GM19193 (cell line): ENCODE results near the gene ITPR1.

Experiments used
- POLR2A ChIP-seq: IDR thresholded peaks from 4 replicates; pipeline ENCODE4 v1.6.1; 2011; ENCODE audit not compliant: insufficient read depth, insufficient read length; ENCODE audit errors: extremely low read depth

The ITPR1 gene

GRCh38 chr3:4751502-4752101, 258.5 kb downstream of the ITPR1 start:
- TF ChIP-seq POLR2A, result no peak

- TF ChIP-seq POLR2A, result no peak
Observed at GRCh38 chr3:4752201-4753072, 259.3 kb downstream of the ITPR1 start.

- TF ChIP-seq POLR2A, result peak; percentile 21
Observed at GRCh38 chr3:4753073-4753691, 260.0 kb downstream of the ITPR1 start.

- TF ChIP-seq POLR2A, result no peak
Observed at GRCh38 chr3:4754180-4755086, 261.3 kb downstream of the ITPR1 start.

DNA sequence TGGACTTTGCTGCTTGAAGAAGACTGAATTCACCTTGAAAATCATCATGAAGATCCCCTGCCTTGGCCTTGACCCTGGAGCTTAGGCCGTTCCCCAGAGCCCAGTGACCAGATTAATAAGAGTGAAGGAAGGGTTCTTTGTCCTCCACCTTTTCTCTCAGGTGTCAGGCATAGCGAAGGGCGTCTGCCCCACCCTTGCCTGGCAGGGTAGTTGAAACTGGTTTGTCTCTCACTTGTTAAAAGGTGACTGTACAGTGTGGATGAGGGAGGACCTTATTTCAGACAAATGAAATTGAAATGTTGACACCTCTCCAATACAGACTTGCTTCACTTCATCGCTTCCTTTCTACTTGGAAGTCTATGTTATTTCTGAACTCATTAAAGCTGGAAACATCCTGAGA, 262.4 kb downstream of the ITPR1 start:
- no peak for TF ChIP-seq POLR2A

- no peak for TF ChIP-seq POLR2A
Observed at GRCh38 chr3:4756057-4756775, 263.1 kb downstream of the ITPR1 start.

DNA sequence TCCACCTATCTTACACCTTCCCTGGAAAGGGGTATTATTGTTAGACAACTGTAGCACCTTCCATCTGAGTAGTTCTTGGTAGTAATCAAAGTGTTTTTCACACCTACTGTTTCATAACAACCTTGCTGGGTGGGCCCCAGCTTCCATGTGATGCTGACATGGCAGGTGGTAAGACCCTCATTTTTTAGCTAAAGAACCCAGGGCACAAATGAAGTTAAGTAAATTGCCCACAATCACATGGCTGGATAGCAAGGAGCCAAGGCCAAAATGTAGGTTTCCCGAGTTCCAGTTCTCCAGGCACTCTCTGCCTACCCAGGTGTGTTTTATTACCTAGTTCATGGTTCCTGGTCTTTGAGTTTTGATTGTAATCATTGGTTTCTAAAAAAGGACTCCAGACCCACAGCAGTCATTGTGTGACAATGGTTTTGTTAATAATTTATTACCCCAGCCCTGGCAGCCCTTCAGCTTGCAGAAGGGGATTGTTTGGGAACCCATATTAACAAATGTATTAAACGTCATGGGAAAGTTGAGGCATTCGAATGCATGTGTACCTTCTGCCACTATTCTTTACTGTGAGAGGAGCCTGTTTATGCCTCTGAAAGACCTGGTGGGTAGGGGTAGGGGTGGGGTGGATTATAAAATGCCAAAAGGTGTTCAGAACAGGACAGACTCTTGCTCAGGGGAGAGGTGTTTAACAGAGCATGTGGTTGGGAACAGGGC, 263.9 kb downstream of the ITPR1 start:
- no peak for TF ChIP-seq POLR2A

GRCh38 chr3:4757575-4758248, 264.6 kb downstream of the ITPR1 start:
- no peak for TF ChIP-seq POLR2A

- TF ChIP-seq POLR2A, result no peak
Observed at GRCh38 chr3:4758249-4758860, 265.2 kb downstream of the ITPR1 start.

DNA sequence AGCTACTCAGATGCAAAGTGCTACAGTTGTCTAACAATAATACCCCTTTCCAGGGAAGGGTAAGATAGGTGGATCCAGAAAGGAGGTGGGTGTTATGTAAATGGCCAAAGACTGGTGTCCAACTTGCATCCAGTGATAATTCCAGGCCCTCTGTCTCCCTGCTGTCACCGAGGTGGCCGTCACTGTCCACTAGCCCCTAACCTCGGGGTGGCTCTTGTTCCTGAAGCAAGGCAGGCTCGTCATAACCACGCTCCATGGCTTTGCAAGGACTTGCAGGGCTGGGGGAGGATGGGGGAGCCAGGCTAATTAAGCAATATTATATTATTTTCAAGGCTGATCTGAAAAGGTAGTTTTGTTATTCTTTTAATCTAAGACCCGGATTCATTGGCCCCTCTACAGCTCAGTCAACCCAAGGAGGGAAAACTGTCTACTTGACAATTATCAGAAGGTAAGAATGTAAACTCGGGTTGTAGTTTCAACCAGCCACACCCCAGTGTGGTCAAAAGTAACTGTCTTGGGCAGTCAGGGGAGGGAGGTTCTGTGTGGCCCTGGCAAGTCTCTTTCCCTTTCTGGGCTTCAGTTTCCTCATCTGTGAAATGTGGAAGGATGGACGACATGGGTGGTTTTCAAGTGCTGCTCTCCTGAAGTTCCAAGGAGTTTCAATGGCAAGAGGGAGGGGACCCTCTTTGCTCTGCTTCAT, 266.0 kb downstream of the ITPR1 start:
- TF ChIP-seq POLR2A, result no peak

DNA sequence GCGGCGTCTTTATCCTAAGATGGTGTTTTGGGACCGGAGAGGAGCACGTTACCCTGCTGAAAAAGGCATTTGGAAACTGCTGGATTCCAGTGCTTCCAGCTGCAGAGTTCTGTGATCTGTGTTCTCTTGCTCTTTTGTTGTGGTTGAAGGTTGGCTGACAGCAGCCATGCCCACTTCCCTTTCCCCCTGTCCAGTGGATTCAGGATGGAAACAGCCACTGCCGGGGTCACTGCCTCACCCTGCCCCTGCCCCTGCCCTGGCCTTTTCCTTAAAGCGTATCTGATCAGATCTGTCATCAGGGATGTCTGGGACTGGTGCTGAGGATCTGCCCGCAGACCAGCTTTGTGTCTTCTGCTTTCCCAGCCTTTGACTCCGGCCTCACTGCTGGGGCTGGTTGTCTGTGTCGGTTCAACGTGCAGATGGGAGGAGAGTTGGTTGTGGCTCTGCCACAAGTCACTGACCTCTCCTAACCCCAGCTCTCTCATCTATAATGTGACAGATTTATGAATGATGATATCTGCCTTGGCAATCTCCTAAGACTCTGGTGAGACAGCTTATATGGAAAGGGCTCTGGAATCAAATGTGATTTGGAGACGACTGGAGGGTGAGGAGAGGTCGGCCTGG, 266.7 kb downstream of the ITPR1 start:
- TF ChIP-seq POLR2A, result no peak

DNA sequence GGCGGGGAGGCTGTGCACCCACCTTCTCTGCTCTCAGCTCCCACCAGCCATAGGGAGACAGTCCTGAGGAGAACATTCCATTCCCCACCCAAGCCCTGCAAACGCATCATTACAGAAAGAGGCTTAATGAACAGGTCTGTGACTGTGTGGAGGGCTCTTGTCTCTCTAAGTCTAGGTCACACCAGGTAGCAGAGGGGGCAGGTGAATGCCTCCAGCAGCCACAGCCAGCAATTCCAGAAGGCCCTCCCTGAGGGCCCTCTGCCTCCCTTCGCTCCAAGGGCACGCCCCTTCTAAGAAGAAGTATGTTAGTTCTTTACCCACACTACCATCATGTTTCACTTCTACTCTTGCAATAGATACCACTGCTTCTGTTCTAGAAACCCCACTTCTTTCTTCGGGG, 268.6 kb downstream of the ITPR1 start:
- no peak for TF ChIP-seq POLR2A
